K562 (cell line): ENCODE results near the gene LGALS3. TPM values are rescaled to one million over a fixed set of nuclear protein-coding genes. Genes with fewer than 3 reads are reported as not detected.

Experiments used
- ATAC-seq: fragments of 200-7000 bp; cut with Tn5 transposase; 3 replicates; pipeline ENCODE4 v1.9.1; 2020; ENCODE audit warnings: moderate library complexity
- BruUV-seq: library from RNA; stranded (reverse); fragments of 400-500 nt; replicated peaks from 2 replicates; lab custom pipeline; 2021; lab: Mats Ljungman, UMichigan
- CTCF ChIA-PET: fragments of 300-600 bp; formaldehyde crosslinking; extraction: SDS; loops from one replicate; lab custom pipeline; 2021; ENCODE audit warnings: low intra/inter-chr PET ratio; lab: Yijun Ruan, JAX
- POLR2A ChIA-PET: fragments of 300-600, 350-650 bp; sonication (Branson Sonifier 250); formaldehyde crosslinking; extraction: SDS; loops from one replicate; lab custom pipeline; 2021; ENCODE audit warnings: antibody characterized with exemption, inconsistent platforms; lab: Yijun Ruan, JAX
- DNase-seq, 4 experiments: peaks; one replicate each; pipeline versions ENCODE4 v3.0.0 to v3.0.0-alpha.2; 2011 to 2018; ENCODE audit warnings: low spot score in 3 of 4, mixed read lengths in 3 of 4; ENCODE audit errors: extremely low read depth in 1 of 4
- FAIRE-seq: peaks from 2 replicates; lab custom pipeline; 2011; peaks lifted over from hg19 to GRCh38; lab: Jason Lieb, UNC
- H2AFZ ChIP-seq: 2 replicates; pipeline ENCODE4 v1.6.0; 2011; ENCODE audit warnings: low read depth, low read length, control low read depth, inconsistent platforms
- H3K27ac ChIP-seq: fragments of 200-600 bp; 3 replicates; pipeline ENCODE4 v1.8.0; 2011; ENCODE audit warnings: low read depth, mild to moderate bottlenecking, control low read depth, inconsistent platforms, low read length, moderate library complexity, mixed read lengths; ENCODE audit errors: extremely low read depth
- H3K27me3 ChIP-seq, 2 experiments: fragments of 300-600 bp in 1 of 2; 2 replicates in 1 of 2; 3 replicates in 1 of 2; pipeline versions ENCODE4 v1.6.0 to v1.8.0; 2011; ENCODE audit warnings: inconsistent platforms in 2 of 2, low read length in 2 of 2, mild to moderate bottlenecking in 1 of 2, mixed read lengths in 1 of 2, moderate library complexity in 1 of 2; ENCODE audit not compliant: control insufficient read depth in 2 of 2, insufficient read depth in 2 of 2
- H3K36me3 ChIP-seq: fragments of 300-600 bp; 3 replicates; pipeline ENCODE4 v1.8.0; 2011; ENCODE audit warnings: mild to moderate bottlenecking, low read length, inconsistent platforms; ENCODE audit not compliant: control insufficient read depth, insufficient read depth
- H3K4me1 ChIP-seq, 2 experiments: fragments of 200-600 bp in 1 of 2; replicated peaks in 1 of 2; 2 replicates in 1 of 2; 3 replicates in 1 of 2; pipeline versions ENCODE4 v1.5.1 to v1.8.0; 2011; ENCODE audit warnings: inconsistent platforms in 2 of 2, low read length in 2 of 2, mild to moderate bottlenecking in 1 of 2, mixed read lengths in 1 of 2, moderate library complexity in 1 of 2; ENCODE audit not compliant: control insufficient read depth in 2 of 2, insufficient read depth in 2 of 2
- H3K4me2 ChIP-seq: 2 replicates; pipeline ENCODE4 v1.6.1; 2011; ENCODE audit warnings: low read length, control low read depth, inconsistent platforms, mixed read lengths; ENCODE audit not compliant: insufficient read depth
- H3K4me3 ChIP-seq: fragments of 200-600 bp; sonication (generic), shearing (Covaris generic); 2 replicates; pipeline ENCODE4 v1.5.1; 2016; ENCODE audit warnings: control low read depth, inconsistent platforms
- H3K79me2 ChIP-seq: fragments of 200-600 bp; 3 replicates; pipeline ENCODE4 v1.8.0; 2011; ENCODE audit warnings: low read length, inconsistent platforms; ENCODE audit not compliant: control insufficient read depth, insufficient read depth
- H3K9ac ChIP-seq, 2 experiments: 2 replicates each; pipeline versions ENCODE4 v1.6.0 to v1.6.1; 2011; ENCODE audit warnings: low read depth in 2 of 2, low read length in 2 of 2, control low read depth in 1 of 2, inconsistent platforms in 1 of 2, mild to moderate bottlenecking in 1 of 2, mixed read lengths in 1 of 2; ENCODE audit not compliant: insufficient read depth in 1 of 2
- H3K9me1 ChIP-seq: one replicate; pipeline ENCODE4 v1.6.0; 2011; ENCODE audit warnings: inconsistent platforms, mild to moderate bottlenecking, low read length, moderate library complexity; ENCODE audit not compliant: control insufficient read depth, insufficient read depth
- H3K9me3 ChIP-seq: replicated peaks from 2 replicates; pipeline ENCODE4 v1.5.1; 2011; ENCODE audit warnings: low read depth, low read length, inconsistent platforms; ENCODE audit not compliant: control insufficient read depth, insufficient read depth
- H4K20me1 ChIP-seq: replicated peaks from 2 replicates; pipeline ENCODE4 v1.6.1; 2011; ENCODE audit warnings: low read length, inconsistent platforms, mixed read lengths; ENCODE audit not compliant: control insufficient read depth, insufficient read depth
- CBFA2T3 ChIP-seq: fragments of 450-650 bp; IDR thresholded peaks from 2 replicates; pipeline ENCODE4 v1.6.1; 2017
- MCM5 ChIP-seq: fragments of 450-650 bp; IDR thresholded peaks from 2 replicates; pipeline ENCODE4 v1.6.1; 2016; ENCODE audit warnings: low read depth
- MTA3 ChIP-seq: fragments of 450-650 bp; formaldehyde crosslinking; IDR thresholded peaks from 2 replicates; pipeline ENCODE4 v1.6.1; 2017; ENCODE audit warnings: mild to moderate bottlenecking, borderline replicate concordance
- REST ChIP-seq, 2 experiments: fragments of 450-650 bp; formaldehyde crosslinking in 1 of 2; IDR thresholded peaks; 2 replicates each; pipeline versions ENCODE4 v1.4.0 to v1.6.1; 2014 to 2020; ENCODE audit warnings: mild to moderate bottlenecking in 2 of 2, borderline replicate concordance in 1 of 2, low read depth in 1 of 2
- SMARCA4 ChIP-seq: fragments of 450-650 bp; IDR thresholded peaks from 2 replicates; pipeline ENCODE4 v1.6.1; 2016
- SPI1 ChIP-seq: IDR thresholded peaks from 2 replicates; pipeline ENCODE4 v1.6.1; 2011; ENCODE audit warnings: low read depth, low read length, control low read depth, borderline replicate concordance
- ZBTB17 ChIP-seq: fragments of 450-650 bp; formaldehyde crosslinking; IDR thresholded peaks from 2 replicates; pipeline ENCODE4 v1.4.0; 2020; ENCODE audit warnings: mild to moderate bottlenecking
- ZNF518B ChIP-seq: fragments of 250-450 bp; sonication (Bioruptor Pico); IDR thresholded peaks from 2 replicates; pipeline ENCODE4 v1.5.0; 2021; ENCODE audit warnings: mild to moderate bottlenecking, moderate library complexity
- ZNF830 ChIP-seq: fragments of 250-450 bp; sonication (Bioruptor Pico); IDR thresholded peaks from 2 replicates; pipeline ENCODE4 v1.5.0; 2021; ENCODE audit warnings: mild to moderate bottlenecking
- WGBS: fragments of 100-300 bp; shearing (Covaris generic); methylation state at CpG from one replicate; pipeline ENCODE4 v1.1.6; 2016; ENCODE audit warnings: low coverage, mixed read lengths; ENCODE audit not compliant: insufficient coverage; ENCODE audit errors: missing lambda C conversion rate; 5-methylcytosine and 5-hydroxymethylcytosine counted together
- in situ Hi-C: fragments of 300-500 bp; cut with MboI; formaldehyde crosslinking; loops from 4 replicates; pipeline ENCODE4 v1.15.0; 2018; ENCODE audit warnings: inconsistent platforms, mixed read lengths
- intact Hi-C: fragments of 100-400 bp; cut with micrococcal nuclease; formaldehyde crosslinking; loops from 2 replicates; pipeline ENCODE4 v1.14.2; 2022
- polyA plus RNA-seq, 8 experiments: library from polyadenylated mRNA; depleted of rRNA in 4 of 8; stranded (reverse) in 5 of 8; unstranded in 3 of 8; fragments of >200 nt; fragmentation: Nextera tagmentation in 2 of 8; fragmentation: Illumina TruSeq in 1 of 8; extraction: Ambion mirVana in 2 of 8; extraction: Trizol in 1 of 8; gene quantifications; 2 replicates each; pipeline versions ENCODE4 v1.2.1 to v1.2.3, GENCODE V29; 2011 to 2014; ENCODE audit warnings: inconsistent platforms in 1 of 8, missing spikeins in 1 of 8
- total RNA-seq, 7 experiments: library from RNA; depleted of rRNA in 6 of 7; stranded (reverse); fragments of >200 nt in 6 of 7; fragmentation: Illumina TruSeq in 2 of 7; extraction: Trizol in 2 of 7; gene quantifications; 2 replicates each; pipeline versions ENCODE4 v1.2.1 to v1.2.3, GENCODE V29; 2011 to 2021; ENCODE audit warnings: low replicate concordance in 1 of 7

The LGALS3 gene
- total and polyA plus RNA-seq, 9 of the 15 experiments (the other 6 are each of a cell fraction or from before 2014, with no cell fraction given), result 0.04 to 1.9 (median 1.1) TPM

DNA sequence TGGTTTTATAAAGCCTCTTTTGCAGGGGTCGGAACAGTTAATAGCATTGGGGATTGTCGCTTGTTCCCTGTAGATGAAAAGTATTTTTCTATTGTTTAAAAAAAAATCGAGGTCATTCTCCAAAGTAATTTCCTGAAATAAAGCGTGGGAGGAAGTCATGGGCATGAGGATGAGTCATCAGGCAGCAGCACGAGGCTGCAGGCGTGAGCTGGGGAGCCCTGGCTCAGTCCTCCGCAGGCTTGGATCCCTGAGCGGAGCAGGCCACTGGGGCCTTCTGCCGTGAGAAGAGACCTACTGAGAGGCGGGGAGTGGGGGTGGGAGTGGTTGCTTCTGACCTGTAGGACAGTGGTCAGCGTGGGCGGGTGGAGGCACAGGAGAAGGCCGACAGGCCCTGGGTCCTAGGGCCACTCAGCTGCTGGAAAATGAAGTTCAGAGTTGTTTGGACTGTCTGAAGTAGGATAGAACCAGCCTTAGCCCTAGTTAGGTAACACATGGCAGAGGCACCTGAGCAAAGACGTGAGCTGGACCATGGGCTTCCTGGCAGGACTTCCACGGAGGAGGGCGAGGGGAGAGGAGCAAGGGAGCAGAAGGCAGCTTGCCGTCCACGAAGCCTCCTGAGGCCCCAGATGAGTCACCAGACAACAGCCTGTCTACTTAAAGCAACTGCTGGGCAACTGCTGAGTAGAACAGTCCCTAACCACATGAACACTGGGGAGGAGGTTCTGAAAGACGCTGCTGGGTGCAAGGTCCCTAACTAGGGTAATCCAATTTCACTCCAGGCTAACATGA lies 21.1 kb upstream of the LGALS3 start:
- H3K4me1 ChIP-seq, result peaks cover 8 to 28% of the 10 kb centered on the region in 2 experiments
- WGBS, result 25% methylated on average over 18 of the region's 19 CpGs
- ChIA-PET CTCF (interaction anchor here (0.6 kb wide), 1 partner anchor 338 kb away, joined by 3 read pairs; no protein-coding TSS in a partner anchor), POLR2A (interaction anchor here (0.6 to 0.9 kb wide), 2 partner anchors 55 to 971 kb away, joined by 3 to 4 read pairs; no protein-coding TSS in a partner anchor)
- H3K36me3 ChIP-seq, result peaks cover 5% of the 10 kb centered on the region; the same call in 1 of the 3 replicates
- peak; percentile 78 for ATAC-seq
- BruUV-seq, result no TSS peak
- peaks cover 13% of the 10 kb centered on the region for H3K9me3 ChIP-seq
- peak overlapping the region; percentile 99 for H2AFZ ChIP-seq
- intact Hi-C loops, result no loop called here
- H3K9ac ChIP-seq, result peak overlapping the region; percentile 71 to 72
- H3K27ac ChIP-seq, result peak overlapping the region; percentile 93
- in situ Hi-C loops, result no loop called here
- no peaks in the 10 kb centered on the region for H3K79me2 ChIP-seq
- no peaks in the 10 kb centered on the region for H3K9me1 ChIP-seq
- DNase-seq, result peak; percentile 79 to 83 (median 82)
- H3K4me2 ChIP-seq, result peak overlapping the region; percentile 33; the same call in 1 of the 2 replicates
- H3K4me3 ChIP-seq, result no peak overlapping the region
- peak; percentile 96 for FAIRE-seq
- no peaks in the 10 kb centered on the region for H4K20me1 ChIP-seq
- no peaks in the 10 kb centered on the region for H3K27me3 ChIP-seq
- TF ChIP-seq ZNF830 (CRISPR knock-in tag) (no peak), SPI1 (peak; percentile 31; the same call in 1 of the 2 replicates), MTA3 (0 out of 2 replicates have a peak, but pooled peaks have one; percentile 32), ZNF518B (CRISPR knock-in tag) (no peak), SMARCA4 (peak; percentile 64; the same call in 1 of the 2 replicates), ZBTB17 (peak; percentile 68), MCM5 (no peak), CBFA2T3 (no peak), REST (IDR thresholded peaks at IDR 0.05; ENCODE audit: borderline replicate concordance) (0 out of 2 replicates have a peak, but pooled peaks have one; percentile 6), REST (CRISPR knock-in tag; IDR thresholded peaks at IDR 0.05; ENCODE audit: low read depth) (peak; percentile 58; the same call in 1 of the 2 replicates)
